HEK293 (cell line): ENCODE data around the gene GPHN.

ENCODE experiments used
- SCRT1 ChIP-seq: fragments of 450-650 bp; formaldehyde crosslinking; IDR thresholded peaks from 2 replicates; pipeline ENCODE4 v1.5.1; 2016; ENCODE audit warnings: missing biosample characterization, missing genetic modification characterization, borderline replicate concordance
- SP2 ChIP-seq: fragments of 450-650 bp; formaldehyde crosslinking; IDR thresholded peaks from 2 replicates; pipeline ENCODE4 v1.5.1; 2016; ENCODE audit warnings: missing biosample characterization, missing genetic modification characterization

DNA sequence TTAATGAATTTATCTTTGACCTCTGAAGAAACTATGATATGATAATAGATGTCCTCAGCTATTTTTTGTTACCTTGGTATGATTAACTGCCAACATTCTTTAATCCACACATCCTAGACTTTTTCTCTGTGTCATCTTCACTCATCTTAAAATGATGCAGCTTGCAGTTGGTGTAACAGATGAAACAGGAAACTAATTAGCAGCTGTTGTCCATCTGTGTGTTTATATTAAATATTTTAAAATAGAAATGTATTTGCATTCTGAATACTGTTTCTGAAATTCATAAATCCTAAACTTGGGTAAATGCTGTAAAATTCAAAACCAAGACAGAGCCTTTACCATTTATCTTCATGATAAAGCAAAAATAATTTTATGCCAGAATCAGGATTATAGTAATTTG, 625.2 kb downstream of the GPHN start:
- TF ChIP-seq SP2 = no peak
- TF ChIP-seq SCRT1 (tag by site-specific recombination) = no peak
